ENCODE measurements around the gene UNKL.

Gene UNKL

DNA sequence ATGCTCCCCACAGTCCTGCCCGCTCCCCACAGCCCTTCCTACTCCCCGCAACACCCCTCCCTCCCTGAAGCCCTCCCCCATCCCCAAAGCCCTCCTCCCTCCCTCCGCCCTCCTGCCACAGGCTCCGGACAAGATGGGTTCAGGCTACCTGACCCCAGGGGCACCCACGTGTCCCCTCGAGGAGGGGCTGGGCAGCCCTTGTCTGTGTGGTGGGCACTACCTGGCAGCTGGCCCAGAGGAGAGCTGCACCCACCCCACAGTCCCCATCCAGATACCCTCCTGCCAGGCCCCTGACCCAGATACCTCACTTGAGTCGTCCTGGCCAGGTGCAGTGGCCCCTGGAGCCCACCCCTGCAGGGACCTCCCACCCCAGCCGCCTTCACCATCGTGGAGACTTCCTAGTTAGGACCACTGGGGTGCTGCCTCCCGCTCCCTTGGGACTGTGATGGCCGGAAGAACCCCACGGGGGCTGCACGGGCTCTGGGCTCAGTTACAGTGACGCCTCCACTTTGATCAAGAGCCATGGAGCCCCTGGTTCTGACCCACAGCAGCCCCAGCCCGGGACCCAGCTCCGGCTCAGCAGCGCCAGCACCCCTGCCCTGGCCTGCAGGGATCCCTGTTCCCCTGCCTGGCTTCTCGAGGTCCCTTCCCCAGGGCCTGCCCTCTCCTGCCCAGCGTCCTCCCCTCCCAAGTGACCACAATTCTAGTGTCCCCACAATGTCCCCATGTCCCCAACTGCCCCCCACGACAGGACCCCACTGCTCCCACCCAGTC lies 17.2 kb upstream of the UNKL start:
- DNase-seq (ENCODE audit: low spot score) = no peak

DNA sequence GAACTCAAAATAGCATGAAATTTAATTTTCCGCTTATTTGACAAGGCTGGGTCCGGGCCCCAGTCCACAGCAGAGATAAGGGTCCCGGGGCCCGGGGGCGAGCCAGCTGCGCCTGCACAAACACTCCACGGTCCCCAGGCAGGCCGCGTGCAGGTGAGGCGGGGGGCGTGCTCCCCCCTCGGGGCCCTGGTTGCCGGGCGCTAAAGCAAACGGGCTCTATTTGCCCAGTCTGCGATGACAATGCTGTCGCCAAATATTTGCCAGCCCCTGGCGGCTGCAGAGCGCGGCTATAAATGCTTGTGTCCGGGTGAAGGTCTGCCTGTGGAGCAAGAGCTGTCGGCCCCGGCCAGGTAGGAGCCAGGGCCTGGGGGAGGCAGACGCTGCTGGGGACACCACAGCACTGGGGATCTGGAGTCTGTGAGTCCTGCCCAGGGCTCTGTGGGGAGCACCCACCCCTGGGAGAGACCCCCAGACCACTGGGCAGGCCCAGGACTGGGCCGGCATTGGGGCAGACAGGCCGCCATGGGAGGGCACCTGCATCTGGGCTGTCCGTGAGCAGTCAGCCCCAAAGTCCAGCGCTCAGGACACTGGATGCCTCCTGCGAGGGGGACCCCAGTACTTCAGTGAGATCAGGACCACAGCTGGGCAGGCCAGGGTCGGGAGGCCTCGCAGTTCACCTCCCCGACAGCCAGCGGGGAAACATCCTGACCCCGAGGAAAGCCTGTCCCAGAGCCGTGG lies 16.4 kb upstream of the UNKL start, which contains the start of gene PERCC1:
Gene PERCC1, plus strand, starts transcription at position 320 of the 738 bp plus-strand sequence. CDS start 1,516 bp downstream, outside the sequence.
- DNase-seq (ENCODE audit: low spot score) = no peak

DNA sequence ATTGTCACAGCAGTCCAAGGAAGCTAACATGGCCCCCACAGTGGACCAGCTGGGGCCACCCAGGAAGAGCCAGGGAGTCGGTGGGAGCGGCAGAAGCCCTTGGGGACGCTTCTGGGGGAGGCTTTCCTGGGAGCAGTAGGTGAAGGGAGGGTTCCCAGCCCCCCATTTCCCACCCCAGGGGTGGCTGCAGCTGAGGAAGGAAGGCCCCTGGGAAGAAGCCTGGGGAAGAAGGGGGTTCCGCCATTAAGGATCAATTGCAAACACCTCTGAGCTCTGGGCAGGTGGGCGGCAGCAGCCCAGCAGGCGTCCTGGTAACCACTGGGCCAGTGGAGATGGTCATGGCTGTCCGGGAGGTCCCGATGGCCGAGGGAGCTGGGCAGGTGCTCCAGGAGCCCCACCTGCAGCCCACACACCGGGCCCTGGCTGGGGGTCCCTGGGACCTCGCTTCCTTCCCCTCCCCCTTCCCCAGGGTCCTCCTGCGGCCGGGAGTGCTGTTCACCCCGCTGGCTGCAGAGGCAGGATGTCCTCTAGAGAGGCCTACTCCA lies 15.8 kb upstream of the UNKL start:
- DNase-seq (ENCODE audit: low spot score) = no peak

DNA sequence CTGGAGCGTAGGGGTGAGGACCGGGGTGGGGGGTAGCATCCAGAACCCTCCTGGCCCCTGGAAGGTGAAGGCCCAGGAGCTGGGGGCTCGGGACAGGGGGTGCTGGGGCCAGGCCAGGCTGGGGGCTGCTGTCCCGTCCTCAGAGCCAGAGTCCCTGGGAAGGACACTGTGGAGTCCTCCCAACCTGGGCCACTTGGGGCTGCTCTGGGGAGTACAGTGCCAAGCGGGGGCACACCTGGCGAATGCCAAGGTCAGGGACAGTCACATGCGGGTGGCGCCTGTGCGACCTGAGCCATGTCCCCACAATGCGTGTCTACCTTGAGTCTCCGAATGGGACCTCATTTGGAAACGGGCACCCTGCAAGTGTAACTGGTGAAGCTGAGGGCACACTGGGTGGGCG lies 15.1 kb upstream of the UNKL start:
- DNase-seq (ENCODE audit: low spot score) = no peak

DNA sequence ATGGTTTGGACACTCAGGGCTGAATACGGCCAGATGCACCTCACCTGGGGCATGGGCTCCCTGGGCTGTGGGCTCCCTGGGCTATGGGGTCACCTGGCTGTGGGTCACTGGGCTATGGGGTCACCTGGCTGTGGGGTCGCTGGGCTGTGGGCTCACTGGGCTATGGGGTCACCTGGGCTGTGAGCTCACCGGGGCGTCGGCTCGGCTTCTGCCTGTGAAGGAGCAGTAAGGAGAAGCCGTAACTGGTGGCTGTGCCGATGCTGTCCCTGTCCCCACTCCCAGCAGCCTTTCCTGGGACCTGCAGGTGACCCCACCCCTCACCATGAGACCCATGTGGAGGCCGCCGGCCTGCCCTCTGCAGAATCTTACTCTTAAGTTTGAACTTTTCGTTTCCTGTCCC lies 14.5 kb upstream of the UNKL start:
- DNase-seq (ENCODE audit: low spot score) = no peak

DNA sequence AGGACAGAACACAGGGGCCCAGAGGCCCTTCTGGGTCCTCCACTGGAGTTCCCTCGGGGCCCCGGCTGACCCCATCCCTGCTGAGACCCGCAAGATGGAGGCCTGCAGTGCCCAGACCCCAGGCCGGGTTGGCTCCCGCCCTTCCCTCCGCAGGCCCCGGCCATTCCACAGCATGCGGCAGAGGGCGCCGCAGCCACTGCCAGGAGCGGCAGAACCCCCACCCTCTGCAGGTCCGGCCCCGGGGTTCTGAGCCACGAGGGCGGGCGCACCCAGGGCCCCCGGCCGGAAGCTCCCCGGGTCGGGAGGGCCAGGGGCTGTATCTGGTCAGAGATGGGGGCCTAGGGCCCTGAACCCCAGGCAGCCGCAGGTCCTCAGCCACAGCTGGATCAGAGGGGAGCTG lies 14.0 kb upstream of the UNKL start:
- DNase-seq (ENCODE audit: low spot score) = peak; percentile 32

DNA sequence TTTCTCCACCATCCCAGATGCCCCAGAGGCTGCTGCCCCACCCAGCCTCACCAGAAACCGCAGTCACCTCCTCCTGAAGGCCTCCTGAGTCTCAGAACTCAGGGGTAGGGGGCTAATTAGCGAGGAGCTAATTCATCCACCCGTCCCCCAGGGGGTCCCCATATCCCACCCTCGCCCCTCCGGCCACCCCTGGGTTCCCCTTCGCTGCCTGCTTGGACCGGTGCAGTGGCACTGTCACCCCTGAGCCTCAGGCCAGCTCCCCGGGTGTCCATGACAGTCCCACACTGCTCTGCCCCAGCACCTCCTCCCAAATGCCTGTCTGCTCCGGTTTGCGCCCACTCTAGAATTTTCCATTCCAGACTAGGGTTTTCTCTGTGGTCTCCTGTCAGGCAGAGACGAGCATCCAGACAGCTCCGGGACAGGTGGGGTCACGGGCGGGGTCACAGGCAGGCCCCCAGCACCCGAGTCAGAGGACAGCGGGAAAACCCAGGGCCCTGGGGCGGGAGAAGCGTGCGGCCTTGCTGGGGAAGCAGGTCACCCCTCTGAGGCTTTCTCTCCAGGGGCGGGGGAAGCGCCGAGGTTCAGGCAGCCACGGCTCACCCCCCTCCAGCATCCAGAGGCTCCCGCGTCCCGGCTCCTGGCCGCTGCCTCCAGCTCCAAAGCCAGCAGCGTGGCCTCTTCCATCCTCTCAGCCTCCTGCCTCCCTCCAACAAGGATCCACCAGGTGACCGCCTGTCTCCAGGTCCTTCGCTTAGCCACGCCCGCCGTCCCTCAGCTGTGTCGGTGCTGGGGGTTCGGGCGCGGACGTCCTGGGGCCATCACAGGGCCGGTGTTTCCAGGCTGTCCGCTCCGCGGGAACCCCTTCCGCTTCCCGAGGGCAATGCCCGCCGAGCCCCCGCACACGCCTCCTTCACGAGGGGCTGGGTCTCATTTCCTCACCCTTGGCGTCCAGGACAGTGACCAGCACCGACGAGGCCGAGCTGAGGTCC lies 13.3 kb upstream of the UNKL start:
- no peak for DNase-seq (ENCODE audit: low spot score)

DNA sequence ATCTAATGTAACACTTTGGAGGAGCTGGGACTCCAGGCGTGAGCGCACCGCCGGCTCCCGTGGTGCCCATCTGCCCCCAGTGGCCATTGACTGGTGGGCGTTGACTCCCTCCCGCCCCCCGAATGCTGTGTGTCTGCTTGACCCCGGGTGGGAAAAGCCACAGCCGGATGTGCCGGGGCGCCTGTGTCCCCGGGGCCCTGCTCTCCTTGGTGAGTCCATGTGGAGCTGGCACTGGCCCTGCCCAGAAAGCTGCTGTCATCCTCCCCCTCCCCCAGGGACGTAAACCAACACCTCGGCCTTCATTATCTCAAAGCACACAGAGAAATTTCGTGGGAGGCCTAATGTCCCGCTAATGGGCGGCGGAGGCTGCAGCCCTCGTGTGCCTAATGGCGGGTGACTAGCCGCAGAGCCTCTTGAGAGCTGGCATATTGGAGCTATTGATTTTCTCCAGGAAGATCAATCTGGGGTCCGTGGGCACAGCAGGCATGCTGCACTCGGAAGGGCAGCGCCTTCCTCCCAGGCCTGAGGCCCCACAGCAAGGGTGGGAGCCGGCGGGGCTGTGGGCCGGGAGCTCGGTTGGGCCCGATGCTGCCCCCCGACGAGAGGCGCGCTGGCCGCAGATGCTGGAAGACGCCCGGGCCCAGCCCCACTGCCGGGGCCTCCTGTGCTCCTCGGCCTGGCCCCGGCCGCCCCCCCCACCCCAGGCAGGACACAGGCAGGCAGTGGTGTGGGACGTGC lies 12.4 kb upstream of the UNKL start:
- DNase-seq (ENCODE audit: low spot score) = no peak

DNA sequence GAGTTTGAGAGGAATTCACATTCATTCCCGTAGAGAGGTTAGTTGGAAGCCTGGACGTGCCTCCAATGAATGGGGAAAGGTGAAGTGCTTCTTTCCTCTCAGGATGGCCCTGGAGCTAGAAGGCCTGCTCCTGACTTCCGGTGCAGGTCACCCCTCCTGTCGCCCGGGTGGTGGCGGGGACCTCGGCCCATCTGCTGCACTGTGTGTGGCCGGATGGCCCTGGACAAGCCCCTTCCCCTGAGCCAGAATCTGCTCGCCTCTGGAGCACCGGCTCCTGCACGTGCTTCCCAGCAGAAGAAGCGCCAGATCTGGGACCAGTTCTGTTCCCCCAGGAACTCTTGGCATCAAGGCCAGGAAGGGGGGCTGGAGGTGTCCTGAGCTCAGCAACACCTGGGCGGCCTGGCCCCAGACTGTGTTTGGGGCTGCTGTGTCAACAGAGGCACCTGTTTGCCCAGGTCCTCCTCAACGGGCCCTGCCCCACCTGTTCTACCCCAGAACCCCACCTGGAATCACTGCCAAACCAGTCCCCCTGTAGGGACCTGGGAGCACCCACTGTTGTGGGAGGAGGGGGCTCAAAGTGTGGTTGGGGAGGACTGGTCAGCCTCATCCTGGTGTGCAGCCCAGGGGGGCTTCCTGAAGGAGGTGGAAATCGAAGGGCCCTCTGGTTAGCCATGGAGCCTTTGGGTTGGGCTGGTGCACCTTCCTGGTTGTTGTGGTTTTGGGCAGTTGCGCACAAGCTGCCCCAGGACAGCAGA lies 11.3 kb upstream of the UNKL start:
- no peak for DNase-seq (ENCODE audit: low spot score)

DNA sequence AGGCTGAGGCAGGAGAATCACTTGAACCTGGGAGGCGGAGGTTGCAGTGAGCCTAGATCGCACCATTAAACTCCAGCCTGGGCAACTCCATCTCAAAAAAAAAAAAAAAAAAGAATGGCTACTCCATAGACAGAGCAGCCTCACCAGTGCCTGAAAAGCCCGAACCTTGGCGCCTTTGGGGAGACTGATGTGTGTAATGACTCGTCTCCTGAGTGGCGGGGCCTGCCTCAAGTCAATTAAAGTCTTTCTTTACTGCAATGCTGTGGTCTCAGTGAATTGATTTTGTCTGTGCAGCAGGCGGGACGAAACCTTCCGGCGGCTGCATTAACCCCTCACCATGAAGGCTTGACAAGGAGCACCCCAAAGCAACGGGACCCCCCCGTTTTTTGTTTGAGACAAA lies 9.5 kb upstream of the UNKL start:
- no peak for DNase-seq (ENCODE audit: low spot score)

DNA sequence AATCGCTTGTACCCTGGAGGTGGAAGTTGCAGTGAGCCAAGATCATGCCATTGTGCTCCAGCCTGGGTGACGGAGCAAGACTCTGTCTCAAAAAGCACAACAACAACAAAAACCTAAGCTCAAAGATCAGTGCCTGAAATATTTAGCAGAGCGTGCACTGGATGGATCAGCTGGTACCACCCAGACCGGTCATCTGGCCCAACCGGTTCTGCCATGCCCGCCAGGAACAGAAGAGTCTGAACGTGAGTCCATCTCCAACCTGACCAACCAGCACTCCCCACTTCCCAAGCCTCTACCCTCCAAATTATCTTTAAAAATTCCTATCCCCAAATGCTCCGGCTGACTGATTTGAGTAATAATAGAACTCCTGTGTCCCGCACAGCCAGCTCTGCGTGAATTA lies 7.6 kb upstream of the UNKL start:
- no peak for DNase-seq (ENCODE audit: low spot score)

DNA sequence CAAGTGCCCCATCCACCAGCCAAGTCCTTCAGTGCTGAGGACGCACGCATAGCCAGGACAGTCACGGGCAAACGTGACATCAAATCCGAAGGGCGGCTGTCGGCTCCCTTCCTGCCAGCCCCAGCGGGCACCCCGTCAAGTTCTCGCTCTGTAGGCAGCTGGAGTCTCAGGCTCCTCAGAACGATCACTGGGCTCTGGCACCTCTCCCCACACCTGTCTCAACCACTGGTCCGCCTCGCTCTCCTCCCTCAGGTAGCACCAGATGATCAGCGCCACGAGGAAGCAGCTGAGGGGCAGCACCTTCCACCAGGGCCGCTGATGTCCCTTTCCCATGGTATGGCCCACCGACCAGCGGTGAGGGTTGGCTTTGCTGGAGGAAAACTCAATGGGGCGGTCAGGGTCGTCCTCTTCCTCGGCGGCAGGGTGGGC lies 5.6 kb upstream of the UNKL start:
- no peak for DNase-seq (ENCODE audit: low spot score)

DNA sequence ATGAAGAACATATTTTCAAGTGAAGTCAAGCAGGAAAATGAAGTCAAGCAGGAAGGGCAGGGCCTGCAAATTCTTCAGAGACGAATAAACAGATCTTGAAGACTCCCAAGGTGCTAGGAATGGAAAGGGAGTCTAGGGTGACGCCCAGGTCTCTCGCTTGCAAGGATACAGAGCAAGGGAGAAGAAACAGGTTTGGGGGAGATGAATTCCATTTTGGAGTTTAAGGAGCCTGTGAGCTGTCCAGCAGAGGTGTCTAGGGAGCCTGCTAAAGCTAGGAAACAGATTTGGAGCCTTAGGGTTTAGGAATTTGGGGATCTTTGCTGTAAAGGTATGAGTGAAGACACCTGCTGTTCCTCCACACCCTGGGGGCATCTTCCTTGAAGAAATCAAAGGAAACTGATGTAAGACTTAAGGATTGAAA lies 2.0 kb upstream of the UNKL start:
- DNase-seq (ENCODE audit: low spot score) = no peak

DNA sequence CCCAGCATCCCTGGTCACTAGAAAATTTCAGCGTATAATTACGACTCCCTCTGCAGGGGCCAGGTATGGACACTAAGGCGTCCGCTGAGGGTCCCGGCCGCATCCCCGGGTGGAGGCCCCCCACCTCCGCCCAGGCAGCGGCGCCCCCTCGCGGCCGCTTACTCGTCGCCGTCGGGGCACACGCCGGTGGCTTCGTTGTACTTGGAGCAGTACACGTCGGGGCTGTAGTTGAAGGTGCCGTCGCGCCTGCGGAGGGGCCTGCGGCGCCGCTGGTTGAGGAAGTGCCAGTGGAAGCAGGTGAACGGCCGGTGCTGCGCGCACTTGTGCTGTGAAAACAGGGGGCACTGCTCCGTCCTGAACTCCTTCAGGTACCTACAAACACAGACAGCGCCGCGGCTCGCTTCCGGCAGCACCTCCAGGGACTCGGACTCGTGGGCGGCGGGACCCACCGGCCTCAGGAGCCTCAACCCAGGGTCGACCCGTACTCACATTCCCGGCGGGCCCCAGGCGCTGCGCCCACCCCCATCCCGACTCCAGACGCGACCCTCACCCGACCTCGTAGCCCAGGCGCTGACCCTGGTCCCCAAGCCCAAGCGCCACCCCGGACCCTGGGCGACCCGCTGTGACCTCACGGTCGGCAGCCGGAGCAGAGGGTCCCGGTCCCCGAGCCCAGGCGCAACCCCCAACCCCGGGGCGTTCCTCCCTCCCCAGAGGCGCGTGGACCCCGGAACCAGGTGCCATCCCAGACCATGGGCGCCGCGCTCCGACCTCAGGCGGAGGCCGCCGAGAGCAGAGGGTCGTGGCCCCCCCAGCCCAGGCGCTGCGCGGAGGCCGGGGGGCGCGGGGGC lies 596 bp downstream of the UNKL start:
- DNase-seq (ENCODE audit: low spot score) = peak; percentile 65

DNA sequence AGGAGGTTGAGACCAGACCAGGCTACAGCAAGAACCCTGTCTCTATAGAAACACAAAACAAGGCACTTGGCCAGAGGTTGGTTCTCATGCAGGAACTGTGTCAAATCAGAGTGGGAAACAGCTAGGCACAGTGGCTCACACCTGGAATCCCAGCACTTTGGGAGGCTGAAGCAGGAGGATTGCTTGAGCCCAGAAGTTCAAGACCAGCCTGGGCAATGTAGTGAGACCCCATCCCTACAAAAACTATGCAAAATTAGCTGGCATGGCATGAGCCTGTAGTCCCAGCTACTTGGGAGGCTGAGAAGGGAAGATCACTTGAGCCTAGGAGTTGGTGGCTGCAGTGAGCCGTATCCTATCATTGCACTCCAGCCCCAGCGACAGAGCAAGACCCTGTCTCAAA lies 1.7 kb downstream of the UNKL start:
- DNase-seq (ENCODE audit: low spot score) = no peak

DNA sequence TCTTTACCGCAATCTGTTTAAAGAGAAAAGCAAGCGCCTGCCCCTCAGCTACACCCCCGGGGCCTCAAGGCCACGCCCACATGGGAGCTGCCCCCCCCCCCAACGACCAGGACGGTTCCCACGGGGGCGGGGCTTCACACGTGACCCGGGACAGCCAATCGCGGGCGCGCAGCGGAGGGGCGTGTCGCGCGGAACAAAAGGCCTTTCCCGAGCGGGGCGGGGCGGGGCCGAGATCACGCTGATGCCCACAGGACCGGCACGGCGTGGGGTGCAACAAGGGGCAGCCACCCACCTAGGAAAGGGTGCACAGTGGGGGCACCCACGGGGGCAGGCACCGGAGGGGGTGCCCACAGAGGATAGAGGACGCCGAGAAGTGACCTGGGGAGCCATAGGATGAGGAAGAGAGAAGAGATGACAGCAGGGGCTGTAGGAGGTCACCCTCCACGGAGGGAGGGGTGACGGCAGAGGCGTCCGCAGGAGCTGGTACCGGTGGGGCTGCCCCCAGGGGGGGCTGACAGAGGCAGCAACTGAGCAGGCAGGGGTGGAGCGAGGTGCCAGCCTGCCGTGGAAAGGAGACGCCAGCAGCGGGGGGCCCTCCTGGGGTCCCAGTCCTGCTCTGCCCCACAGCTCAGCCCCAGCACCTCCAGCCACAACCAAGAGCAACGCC lies 6.2 kb downstream of the UNKL start:
- peak; percentile 96 for DNase-seq (ENCODE audit: low spot score)

DNA sequence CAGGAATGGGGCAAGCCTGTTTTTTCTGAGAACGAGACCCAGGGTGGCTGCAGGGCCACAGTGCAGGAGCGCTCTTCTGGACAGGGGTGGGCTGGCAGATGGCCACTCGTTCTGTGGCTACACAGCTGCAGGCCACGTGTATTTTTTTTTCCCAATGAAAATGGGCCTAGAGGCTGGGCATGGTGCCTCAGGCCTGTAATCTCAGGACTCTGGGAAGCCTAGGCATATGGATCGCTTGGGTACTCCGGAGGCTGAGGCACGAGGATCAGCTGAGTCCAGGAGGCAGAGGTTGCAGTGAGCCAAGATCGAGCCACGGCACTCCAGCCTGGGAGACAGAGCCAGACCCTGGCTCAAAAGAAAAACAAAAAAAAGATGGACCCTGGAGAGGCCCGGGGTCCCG lies 6.8 kb downstream of the UNKL start:
- no peak for DNase-seq (ENCODE audit: low spot score)

DNA sequence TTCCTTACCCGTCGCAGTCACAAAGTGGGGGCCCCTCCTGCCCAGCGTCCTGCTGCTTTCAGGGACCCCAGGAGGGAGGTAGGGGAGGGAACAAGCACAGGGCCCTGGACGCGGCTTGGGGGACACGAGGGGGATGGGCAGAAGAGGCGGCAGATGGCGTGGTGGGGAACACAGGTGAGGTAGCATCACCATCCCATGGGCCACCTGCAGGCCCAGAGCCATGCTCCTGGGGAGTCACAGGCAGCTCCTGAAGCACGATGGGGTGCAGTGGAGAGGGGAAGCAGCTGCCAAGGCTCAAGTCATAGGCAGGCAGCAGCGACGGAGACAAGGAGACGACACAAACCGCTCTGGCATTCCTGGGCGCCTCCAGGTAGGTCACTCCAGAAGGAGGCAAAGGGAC lies 10.8 kb downstream of the UNKL start:
- DNase-seq (ENCODE audit: low spot score) = no peak

DNA sequence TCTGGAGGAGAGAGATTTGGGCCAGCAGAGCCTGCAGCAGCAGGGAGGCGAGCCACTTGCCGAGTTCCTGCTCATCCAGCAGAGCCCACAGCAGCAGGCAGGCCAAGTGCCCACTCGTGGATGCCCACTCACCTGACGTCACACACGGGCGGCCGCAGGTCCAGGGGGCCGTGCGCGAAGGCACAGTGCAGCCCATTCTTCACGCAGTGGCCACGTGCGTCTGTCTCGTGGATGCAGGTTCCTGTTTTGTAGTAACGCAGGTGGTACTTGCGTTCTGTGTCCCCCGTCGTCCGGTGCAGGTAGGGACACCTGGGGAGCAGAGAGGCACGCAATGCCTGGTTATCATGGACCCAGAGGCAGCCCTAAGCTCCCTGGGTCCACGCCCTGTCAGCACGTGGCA lies 11.5 kb downstream of the UNKL start:
- DNase-seq (ENCODE audit: low spot score) = no peak
